Right lobe of liver (tissue), 6 donors: ENCODE data around the gene DICER1. TPM values are rescaled to one million over a fixed set of nuclear protein-coding genes. Genes with fewer than 3 reads are reported as not detected.

Experiments used
- ATAC-seq, 4 donors: fragments of 200-7000 bp; cut with Tn5 transposase; one replicate each; pipeline ENCODE4 v1.9.1; 2020; ENCODE audit warnings: mild to moderate bottlenecking in 4 of 4, moderate library complexity in 4 of 4
- DNase-seq, 3 donors: peaks; one replicate each; pipeline ENCODE4 v3.0.0-alpha.2; 2020
- H3K27ac ChIP-seq, 3 donors: fragments of 200-600 bp; one replicate each; pipeline ENCODE4 v1.8.0; 2022
- H3K27me3 ChIP-seq, 2 donors: fragments of 200-600 bp; one replicate each; pipeline ENCODE4 v1.8.0; 2022
- H3K36me3 ChIP-seq, 4 donors: fragments of 200-600 bp; sonication (generic) in 1 of 4; one replicate each; pipeline versions ENCODE4 v1.5.1 to v1.8.0; 2017 to 2022; ENCODE audit warnings: control low read depth in 1 of 4
- H3K4me1 ChIP-seq, 4 donors: fragments of 200-600 bp; sonication (generic) in 1 of 4; one replicate each; pipeline versions ENCODE4 v1.5.1 to v1.8.0; 2017 to 2022; ENCODE audit warnings: control low read depth in 1 of 4
- H3K4me3 ChIP-seq, 3 donors: fragments of 200-600 bp; one replicate each; pipeline ENCODE4 v1.8.0; 2022
- H3K9me3 ChIP-seq, 4 donors: fragments of 200-600 bp; sonication (generic) in 1 of 4; one replicate each; pipeline versions ENCODE4 v1.5.1 to v1.8.0; 2017 to 2022; ENCODE audit warnings: control low read depth in 1 of 4
- CTCF ChIP-seq, 4 donors: fragments of 200-600 bp in 3 of 4; fragments of 450-650 bp in 1 of 4; IDR thresholded peaks; one replicate each; pipeline versions ENCODE4 v1.5.1 to v1.8.0; 2016 to 2022; ENCODE audit warnings: antibody characterized with exemption in 4 of 4, mild to moderate bottlenecking in 2 of 4
- POLR2A ChIP-seq: fragments of 450-650 bp; IDR thresholded peaks from one replicate; pipeline ENCODE4 v1.6.1; 2017; ENCODE audit warnings: antibody characterized with exemption, mild to moderate bottlenecking
- WGBS: methylation state at CpG from one replicate; pipeline ENCODE4 v1.1.6; 2018; ENCODE audit warnings: low coverage, low lambda C conversion rate; ENCODE audit not compliant: insufficient coverage; ENCODE audit errors: missing lambda C conversion rate; 5-methylcytosine and 5-hydroxymethylcytosine counted together
- intact Hi-C, 2 donors: fragments of 100-400 bp; cut with DNase I; formaldehyde crosslinking; loops; one replicate each; pipeline versions ENCODE4 v1.11.2 to v1.14.1; 2022
- total RNA-seq, 6 experiments: library from RNA; depleted of rRNA in 2 of 6; stranded (reverse); fragments of >200 nt in 2 of 6; fragmentation: NEBNext Ultra II Directional in 3 of 6; extraction: Animal tissue kit (Norgen Biotek cat#: 25700) in 3 of 6; gene quantifications; one replicate each; pipeline versions ENCODE4 v1.1.0 to v1.2.4, GENCODE V29; 2016 to 2023
- donor health status: DM: no; HTN: yes; CAD: no.
- donor health status: DM: no; HTN: no; CAD: no.
- donor health status: DM: no; HTN: no; CAD: no.
- donor health status: DM: no; HTN: yes; CAD: no.
- donor health status: DM: no; HTN: yes; CAD: no.

DICER1 gene
- total RNA-seq, 6 experiments from 2014 or later = 27.6 to 47.9 (median 30.3) TPM

GRCh38 chr14:95066427-95066986, 90.8 kb downstream of the DICER1 start:
- no peak for ATAC-seq
- 66% methylated on average over 4 of the region's 4 CpGs for WGBS
- Histone ChIP-seq H3K4me3 (no peak overlapping the region), H3K27ac (no peak overlapping the region), H3K36me3 (no peaks in the 10 kb centered on the region), H3K27me3 (no peaks in the 10 kb centered on the region), H3K9me3 (no peaks in the 10 kb centered on the region), H3K4me1 (no peaks in the 10 kb centered on the region)
- no peak for TF ChIP-seq CTCF (IDR thresholded peaks at IDR 0.05)
- TF ChIP-seq POLR2A = no peak
- DNase-seq = no peak
- intact Hi-C loops = no loop called here

DNA sequence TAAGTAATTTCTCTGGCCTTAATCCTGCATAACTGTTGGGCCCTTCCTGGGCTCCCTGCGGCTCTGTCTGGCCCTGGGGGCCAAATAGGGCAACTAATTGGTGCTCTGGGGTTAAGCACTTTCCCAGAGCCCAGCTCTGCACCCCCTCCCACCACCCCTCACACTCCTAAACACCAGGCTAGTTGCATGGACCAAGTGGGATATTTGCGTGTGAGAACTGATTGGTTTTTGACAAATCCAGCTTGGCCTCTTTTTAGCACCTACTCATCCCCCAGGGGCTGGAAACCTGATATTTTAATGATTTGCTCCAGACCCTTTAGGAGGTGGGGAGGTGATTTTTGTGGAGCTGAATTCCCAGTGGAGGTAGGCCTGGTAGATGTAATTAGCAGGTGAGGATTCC, 91.9 kb downstream of the DICER1 start:
- WGBS = 40% methylated on average over 1 of the region's 2 CpGs
- H3K4me3 ChIP-seq = no peak overlapping the region
- H3K36me3 ChIP-seq = no peaks in the 10 kb centered on the region
- no peak overlapping the region for H3K27ac ChIP-seq
- TF ChIP-seq POLR2A (no peak), CTCF (IDR thresholded peaks at IDR 0.05) (no peak)
- H3K27me3 ChIP-seq = no peaks in the 10 kb centered on the region
- no peaks in the 10 kb centered on the region for H3K4me1 ChIP-seq
- DNase-seq (no peak), ATAC-seq (no peak)
- no peaks in the 10 kb centered on the region for H3K9me3 ChIP-seq
- intact Hi-C loops = no loop called here

GRCh38 chr14:95064734-95065133, 92.6 kb downstream of the DICER1 start:
- Histone ChIP-seq H3K27me3 (no peaks in the 10 kb centered on the region), H3K27ac (no peak overlapping the region), H3K4me1 (no peaks in the 10 kb centered on the region), H3K36me3 (no peaks in the 10 kb centered on the region), H3K9me3 (no peaks in the 10 kb centered on the region), H3K4me3 (no peak overlapping the region)
- DNase-seq = no peak
- 80% methylated on average over 1 of the region's 2 CpGs for WGBS
- ATAC-seq = no peak
- TF ChIP-seq CTCF (IDR thresholded peaks at IDR 0.05) (no peak), POLR2A (no peak)
- intact Hi-C loops = no loop called here

GRCh38 chr14:95064256-95064655, 93.1 kb downstream of the DICER1 start:
- H3K27me3 ChIP-seq = no peaks in the 10 kb centered on the region
- no peak for ATAC-seq
- TF ChIP-seq CTCF (IDR thresholded peaks at IDR 0.05) (no peak), POLR2A (no peak)
- WGBS = 94% methylated on average over 5 of the region's 6 CpGs
- intact Hi-C loops = no loop called here
- no peak overlapping the region for H3K27ac ChIP-seq
- no peaks in the 10 kb centered on the region for H3K9me3 ChIP-seq
- H3K4me3 ChIP-seq = no peak overlapping the region
- no peak for DNase-seq
- H3K36me3 ChIP-seq = no peaks in the 10 kb centered on the region
- H3K4me1 ChIP-seq = no peaks in the 10 kb centered on the region

DNA sequence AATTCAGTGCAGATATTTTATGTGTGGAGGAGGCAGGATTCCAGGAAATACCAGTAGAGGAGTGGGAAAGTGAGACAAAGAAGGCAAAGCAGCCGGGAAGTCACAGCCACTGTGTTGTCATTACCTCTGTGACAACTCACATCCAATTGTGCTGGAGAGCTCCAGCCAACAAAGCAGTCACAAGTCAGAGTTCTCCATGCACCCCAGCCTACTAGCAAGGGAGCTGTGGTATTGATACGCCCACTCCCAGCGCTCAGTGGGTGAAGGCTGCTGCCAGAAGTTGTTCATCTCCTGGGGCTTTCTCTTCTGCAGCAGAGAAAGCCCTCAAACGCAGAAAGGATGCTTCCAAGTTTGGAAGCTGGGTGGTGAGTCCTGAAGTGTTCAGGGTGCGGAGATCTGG, 93.9 kb downstream of the DICER1 start:
- intact Hi-C loops = no loop called here
- DNase-seq = no peak
- WGBS = 43% methylated on average over 4 of the region's 5 CpGs

More for the DNA sequence above, 93.9 kb downstream of the DICER1 start:
- no peaks in the 10 kb centered on the region for H3K36me3 ChIP-seq
- no peak for ATAC-seq
- H3K27ac ChIP-seq = no peak overlapping the region
- TF ChIP-seq POLR2A (no peak), CTCF (IDR thresholded peaks at IDR 0.05) (no peak)
- H3K4me1 ChIP-seq = no peaks in the 10 kb centered on the region
- no peaks in the 10 kb centered on the region for H3K27me3 ChIP-seq
- no peaks in the 10 kb centered on the region for H3K9me3 ChIP-seq
- H3K4me3 ChIP-seq = no peak overlapping the region
